HAP-1 (cell line): ENCODE results near the gene KRT82.
"Not testable (repeated sequence)": the region's sequence is repeated elsewhere in the genome, so short reads cannot be mapped to it uniquely, and the experiment has no call there.

Source experiments
- DNase-seq, 2 experiments: peaks; one replicate each; pipeline ENCODE4 v3.0.0-alpha.2; 2016 to 2020; ENCODE audit warnings: low spot score in 2 of 2
- H3K27me3 ChIP-seq: fragments of 250-450 bp; sonication (Bioruptor Pico); 2 replicates; pipeline ENCODE4 v1.5.1; 2020; ENCODE audit warnings: low read depth, mild to moderate bottlenecking, moderate library complexity
- H3K36me3 ChIP-seq: fragments of 250-450 bp; sonication (Bioruptor Pico); replicated peaks from 2 replicates; pipeline ENCODE4 v1.5.1; 2020; ENCODE audit warnings: mild to moderate bottlenecking
- H3K4me1 ChIP-seq: fragments of 250-450 bp; sonication (Bioruptor Pico); 2 replicates; pipeline ENCODE4 v1.5.1; 2020; ENCODE audit warnings: mild to moderate bottlenecking
- H3K4me3 ChIP-seq: fragments of 250-450 bp; sonication (Bioruptor Pico); 2 replicates; pipeline ENCODE4 v1.5.1; 2020; ENCODE audit warnings: mild to moderate bottlenecking, moderate library complexity
- H3K9me3 ChIP-seq: fragments of 250-450 bp; sonication (Bioruptor Pico); 2 replicates; pipeline ENCODE4 v1.5.1; 2020; ENCODE audit warnings: mild to moderate bottlenecking, moderate library complexity
- in situ Hi-C: fragments of 300-500 bp; cut with MboI; formaldehyde crosslinking; loops from 3 replicates; pipeline ENCODE4 v1.14.3; 2020; ENCODE audit warnings: low sequenced_read_pairs, inconsistent platforms, mixed read lengths

KRT82 gene

DNA sequence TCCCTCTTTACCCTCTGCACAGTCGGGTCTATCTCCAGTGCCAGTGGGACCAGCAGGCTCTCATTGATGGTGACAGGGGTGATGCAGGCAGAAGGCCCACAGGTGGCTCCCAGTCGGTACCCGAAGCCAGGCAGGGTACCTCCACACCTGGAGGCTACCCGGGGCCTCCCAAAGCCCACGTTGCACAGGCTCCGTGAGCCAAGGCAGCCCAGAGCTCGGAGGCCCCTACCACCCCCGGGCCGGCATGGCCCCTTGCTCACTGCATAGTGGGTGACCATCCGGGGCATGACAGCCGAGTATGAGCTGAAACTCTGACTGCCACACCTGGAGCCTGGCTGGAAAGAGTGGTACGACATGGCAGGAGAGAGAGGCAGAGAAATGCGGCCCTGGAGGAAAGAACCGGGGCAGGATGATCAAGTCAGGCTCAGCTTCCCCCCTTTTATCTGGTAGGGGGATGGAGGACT lies at the start of gene KRT82:
TSS of gene KRT82 (minus strand) at position 414 of the 464 bp plus-strand sequence. CDS start at position 356, 58 bp downstream.
- Histone ChIP-seq H3K9me3 (no peaks in the 10 kb centered on the region), H3K4me1 (no peaks in the 10 kb centered on the region), H3K4me3 (no peak within 1 kb of the TSS), H3K27me3 (no peaks in the 10 kb centered on the region), H3K36me3 (no peaks in the 10 kb centered on the region)
- no peak for DNase-seq
- in situ Hi-C loops, result no loop called here

DNA sequence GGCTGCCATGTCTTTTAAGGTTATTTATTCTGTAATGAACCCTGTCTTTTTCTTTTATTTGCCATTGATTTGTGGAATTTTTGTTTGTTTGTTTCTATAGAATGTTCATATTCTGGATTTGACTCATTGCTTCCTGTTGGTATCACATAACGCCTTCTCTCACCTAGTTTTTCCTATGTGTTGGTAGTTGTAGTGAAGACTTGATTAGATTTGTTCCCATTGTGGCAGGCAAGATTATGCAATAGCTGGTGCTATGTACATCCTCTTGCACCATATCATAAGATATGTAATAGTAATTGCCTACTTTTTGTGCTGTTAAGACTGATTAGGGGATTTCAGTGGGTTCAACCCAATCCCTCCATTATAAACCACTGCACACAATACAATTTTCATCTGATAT lies 49.7 kb upstream of the KRT82 start:
- in situ Hi-C loops, result no loop called here
- DNase-seq, result no peak
- H3K4me3 ChIP-seq, result no peak overlapping the region

DNA sequence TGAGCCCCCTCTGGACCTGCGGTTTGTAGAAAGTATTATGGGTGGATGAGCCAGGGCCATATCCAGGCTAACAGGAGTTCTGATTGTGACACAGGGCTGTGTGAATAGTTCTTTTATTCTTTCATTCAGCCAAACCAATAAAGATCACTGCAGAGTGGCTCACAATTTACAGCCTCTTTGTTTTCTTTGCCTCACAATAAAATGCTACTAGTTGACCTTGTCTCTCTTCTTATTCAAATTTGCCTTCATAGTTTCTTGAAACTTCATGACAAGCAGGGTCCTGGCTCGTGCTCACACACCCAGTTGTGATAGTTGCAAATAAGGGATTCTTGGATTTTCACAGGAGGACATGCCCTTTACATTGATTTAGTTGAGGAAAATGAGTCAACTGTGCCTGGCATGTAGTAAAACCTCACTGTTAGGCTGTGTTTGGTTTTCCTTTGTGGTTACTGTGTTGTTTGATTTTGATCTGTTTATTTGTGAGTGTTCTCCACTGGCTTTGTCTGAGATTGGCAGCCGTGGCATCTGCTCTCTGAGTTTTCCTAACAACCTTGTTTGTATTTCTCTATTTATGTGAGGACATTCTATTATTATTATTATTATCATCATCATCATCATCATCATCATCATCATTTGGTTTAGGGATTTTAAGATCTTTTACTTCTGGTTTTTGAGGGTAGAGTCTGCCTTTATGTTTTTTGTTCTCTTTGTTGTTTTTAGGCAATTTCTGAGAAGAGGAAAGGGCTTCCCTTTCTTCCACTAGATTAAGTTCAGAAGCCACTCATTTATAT lies 48.5 kb upstream of the KRT82 start:
- no peaks in the 10 kb centered on the region for H3K27me3 ChIP-seq
- DNase-seq, result peak; percentile 62 to 93
- in situ Hi-C loops, result no loop called here
- peaks cover 7% of the 10 kb centered on the region for H3K4me1 ChIP-seq
- no peak overlapping the region for H3K4me3 ChIP-seq
- no peaks in the 10 kb centered on the region for H3K9me3 ChIP-seq
- H3K36me3 ChIP-seq, result no peaks in the 10 kb centered on the region

More for the DNA sequence above, 49.7 kb upstream of the KRT82 start:
- H3K4me1 ChIP-seq, result peaks cover 7% of the 10 kb centered on the region
- H3K36me3 ChIP-seq, result no peaks in the 10 kb centered on the region
- no peaks in the 10 kb centered on the region for H3K9me3 ChIP-seq
- H3K27me3 ChIP-seq, result no peaks in the 10 kb centered on the region

GRCh38 chr12:52452101-52452500 lies 46.0 kb upstream of the KRT82 start, which contains the start of gene KRT6B:
TSS of gene KRT6B (minus strand) at chr12:52452146. CDS start at chr12:52452078, 68 bp downstream.
- H3K4me3 ChIP-seq, result no peak within 1 kb of the TSS
- no peaks in the 10 kb centered on the region for H3K27me3 ChIP-seq
- DNase-seq, result no peak
- in situ Hi-C loops, result no loop called here
- peaks cover 7% of the 10 kb centered on the region for H3K4me1 ChIP-seq
- H3K9me3 ChIP-seq, result no peaks in the 10 kb centered on the region
- no peaks in the 10 kb centered on the region for H3K36me3 ChIP-seq

DNA sequence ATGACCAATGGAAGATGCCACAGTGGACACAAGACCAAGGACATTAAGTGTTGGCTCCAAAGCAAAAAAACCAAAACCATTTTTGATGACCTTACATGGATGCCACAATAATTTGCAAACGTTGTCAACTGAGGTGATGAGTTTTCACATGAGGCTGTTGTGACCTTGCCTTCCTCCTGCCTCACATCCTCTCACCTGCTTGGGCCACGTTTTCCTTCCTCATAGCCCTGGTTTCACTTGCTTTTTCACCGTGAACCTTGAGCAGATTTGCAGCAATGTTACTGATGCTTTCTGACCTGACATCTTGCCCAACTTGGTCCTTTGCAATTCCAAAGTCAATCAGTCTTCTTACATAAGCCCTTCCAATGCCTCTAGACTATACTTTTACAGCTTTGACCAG lies 42.1 kb upstream of the KRT82 start:
- Histone ChIP-seq H3K27me3 (no peaks in the 10 kb centered on the region; the same call in 1 of the 2 replicates), H3K9me3 (no peaks in the 10 kb centered on the region)
- in situ Hi-C loops, result no loop called here

DNA sequence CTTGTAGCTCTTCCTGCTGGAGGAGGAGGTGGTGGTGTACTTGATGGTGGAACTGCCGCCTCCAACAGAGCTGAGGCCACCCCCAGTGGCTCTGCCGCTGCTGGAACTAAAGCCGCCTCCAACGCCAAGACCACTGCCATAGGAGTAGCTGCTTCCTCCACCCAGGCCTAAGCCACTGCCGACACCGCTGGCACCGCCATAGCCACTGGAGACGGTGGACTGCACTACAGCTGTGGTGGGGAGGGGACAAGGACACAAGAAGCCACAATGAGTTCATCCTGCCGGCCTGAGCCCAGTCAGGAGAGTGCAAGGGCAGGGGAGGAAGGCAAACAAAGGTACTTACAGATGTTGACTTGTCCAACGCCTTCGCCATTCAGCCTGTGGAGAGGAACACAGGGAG lies 41.1 kb upstream of the KRT82 start:
- H3K4me1 ChIP-seq, H3K36me3 ChIP-seq, in situ Hi-C loops, H3K9me3 ChIP-seq, H3K27me3 ChIP-seq, DNase-seq, H3K4me3 ChIP-seq: not testable (repeated sequence)

More for the DNA sequence above, 42.1 kb upstream of the KRT82 start:
- DNase-seq, result no peak
- Histone ChIP-seq H3K4me1 (no peaks in the 10 kb centered on the region), H3K4me3 (no peak overlapping the region), H3K36me3 (no peaks in the 10 kb centered on the region)

DNA sequence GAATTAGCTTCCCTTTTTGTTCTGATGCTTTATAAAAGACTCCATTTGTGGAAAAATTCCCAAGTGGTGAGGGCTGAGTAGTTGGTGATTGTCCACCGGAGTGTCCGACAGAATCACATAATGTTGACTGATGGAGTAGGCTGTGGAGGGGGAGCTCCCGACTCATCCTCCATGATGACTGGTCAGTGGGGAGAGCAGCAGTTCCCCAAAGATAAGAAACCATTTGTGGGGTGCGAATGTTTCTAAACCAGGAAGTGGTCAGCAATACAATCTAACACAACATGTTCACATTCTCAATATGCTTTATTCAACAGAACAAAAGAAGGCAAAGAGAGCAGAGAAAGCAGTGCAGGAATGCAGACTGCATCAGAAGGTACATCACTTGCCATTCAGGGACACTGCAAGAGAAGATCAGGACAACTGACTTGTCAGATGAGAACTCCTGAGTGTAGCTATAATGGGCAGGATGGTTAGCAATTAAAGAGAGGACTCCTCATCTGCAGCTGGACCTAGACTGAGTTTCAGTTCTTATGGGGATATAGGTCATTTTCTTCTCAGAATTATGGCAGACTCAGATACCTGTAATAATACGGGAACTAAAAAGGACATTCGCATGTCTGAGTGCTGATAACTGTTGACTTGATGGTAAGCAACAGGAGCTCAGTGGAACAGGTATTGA lies 40.4 kb upstream of the KRT82 start:
- no peak overlapping the region for H3K4me3 ChIP-seq
- peaks cover 2% of the 10 kb centered on the region; the same call in 1 of the 2 replicates for H3K27me3 ChIP-seq
- DNase-seq, result no peak
- no peaks in the 10 kb centered on the region for H3K4me1 ChIP-seq
- H3K9me3 ChIP-seq, result no peaks in the 10 kb centered on the region
- no peaks in the 10 kb centered on the region for H3K36me3 ChIP-seq
- in situ Hi-C loops, result no loop called here

- no peak overlapping the region for H3K4me3 ChIP-seq
- no peak for DNase-seq
- in situ Hi-C loops, result no loop called here
- H3K27me3 ChIP-seq, result peaks cover 2% of the 10 kb centered on the region; the same call in 1 of the 2 replicates
- no peaks in the 10 kb centered on the region for H3K36me3 ChIP-seq
- H3K4me1 ChIP-seq, result no peaks in the 10 kb centered on the region
- H3K9me3 ChIP-seq, result no peaks in the 10 kb centered on the region
Measured at GRCh38 chr12:52445876-52446275, 39.7 kb upstream of the KRT82 start.

- H3K9me3 ChIP-seq, result no peaks in the 10 kb centered on the region
- no peaks in the 10 kb centered on the region for H3K4me1 ChIP-seq
- no peak for DNase-seq
- peaks cover 2% of the 10 kb centered on the region; the same call in 1 of the 2 replicates for H3K27me3 ChIP-seq
- no peak overlapping the region for H3K4me3 ChIP-seq
- no peaks in the 10 kb centered on the region for H3K36me3 ChIP-seq
- in situ Hi-C loops, result no loop called here
Measured at GRCh38 chr12:52444647-52445595, 38.8 kb upstream of the KRT82 start.

DNA sequence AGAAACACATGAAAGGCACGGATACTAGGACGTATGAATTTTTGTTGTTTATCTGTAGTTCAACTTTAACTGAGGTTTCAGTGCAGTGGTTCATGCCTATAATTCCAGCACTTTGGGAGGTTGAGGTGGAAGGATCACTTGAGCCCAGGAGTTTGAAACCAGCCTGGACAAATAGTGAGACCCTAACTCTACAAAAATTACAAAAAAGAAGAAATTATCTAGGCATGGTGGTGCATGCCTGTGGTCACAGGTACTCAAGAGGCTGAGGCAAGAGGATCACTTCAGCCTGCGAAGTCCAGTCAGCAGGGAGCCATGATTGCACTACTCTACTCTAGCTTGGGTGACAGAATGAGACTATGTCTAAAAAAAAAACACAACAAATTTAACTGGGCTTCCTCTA lies 37.8 kb upstream of the KRT82 start:
- H3K27me3 ChIP-seq, result peaks cover 2% of the 10 kb centered on the region; the same call in 1 of the 2 replicates
- in situ Hi-C loops, result no loop called here
- no peaks in the 10 kb centered on the region for H3K9me3 ChIP-seq
- DNase-seq, result no peak
- H3K4me1 ChIP-seq, result no peaks in the 10 kb centered on the region
- H3K36me3 ChIP-seq, result no peaks in the 10 kb centered on the region
- H3K4me3 ChIP-seq, result no peak overlapping the region

- in situ Hi-C loops, result no loop called here
- H3K36me3 ChIP-seq, result no peaks in the 10 kb centered on the region
- DNase-seq, result no peak
- H3K9me3 ChIP-seq, result no peaks in the 10 kb centered on the region
- no peaks in the 10 kb centered on the region for H3K4me1 ChIP-seq
- H3K27me3 ChIP-seq, result peaks cover 2% of the 10 kb centered on the region; the same call in 1 of the 2 replicates
- H3K4me3 ChIP-seq, result no peak overlapping the region
Measured at GRCh38 chr12:52442600-52443061, 36.5 kb upstream of the KRT82 start.

DNA sequence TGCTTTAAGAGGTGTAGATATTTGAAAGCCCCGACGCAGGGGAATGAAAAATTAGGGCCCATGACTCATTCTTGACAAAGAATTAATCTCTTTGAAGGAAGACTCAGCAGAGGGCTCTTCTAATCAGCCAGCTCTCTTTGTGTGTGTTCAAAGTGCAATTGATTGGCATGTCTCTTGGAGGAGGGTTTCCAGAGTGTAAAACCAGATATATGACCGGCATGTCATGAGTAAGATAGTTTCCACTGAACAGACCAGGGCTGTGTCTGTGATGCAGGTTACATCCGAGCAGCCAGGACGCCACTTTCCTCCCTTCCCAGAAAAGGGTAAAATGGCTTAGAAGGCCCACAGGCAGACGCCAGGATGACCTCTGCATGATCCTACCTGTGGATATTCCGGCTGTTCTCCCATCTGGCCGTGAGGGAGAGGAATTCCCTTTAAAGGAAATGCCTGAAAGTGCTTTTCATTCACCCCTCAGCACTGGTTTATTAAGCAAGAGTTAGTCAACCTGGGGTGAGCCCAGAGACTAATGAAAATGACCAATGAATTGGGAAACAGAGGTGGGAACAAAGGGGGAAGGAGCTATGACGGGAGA lies 35.3 kb upstream of the KRT82 start:
- H3K36me3 ChIP-seq, result no peaks in the 10 kb centered on the region
- in situ Hi-C loops, result no loop called here
- no peak for DNase-seq
- H3K4me1 ChIP-seq, result no peaks in the 10 kb centered on the region
- peaks cover 2% of the 10 kb centered on the region; the same call in 1 of the 2 replicates for H3K27me3 ChIP-seq
- no peaks in the 10 kb centered on the region for H3K9me3 ChIP-seq
- no peak overlapping the region for H3K4me3 ChIP-seq

GRCh38 chr12:52440821-52441319 lies 34.7 kb upstream of the KRT82 start:
- H3K9me3 ChIP-seq, result no peaks in the 10 kb centered on the region
- no peak for DNase-seq
- in situ Hi-C loops, result no loop called here
- H3K27me3 ChIP-seq, result peaks cover 2% of the 10 kb centered on the region; the same call in 1 of the 2 replicates
- no peak overlapping the region for H3K4me3 ChIP-seq
- H3K4me1 ChIP-seq, result no peaks in the 10 kb centered on the region
- no peaks in the 10 kb centered on the region for H3K36me3 ChIP-seq
